ENCODE measurements around the gene TRAF7.
"Not testable (repeated sequence)": the region's sequence is repeated elsewhere in the genome, so short reads cannot be mapped to it uniquely, and the experiment has no call there.

Gene TRAF7

DNA sequence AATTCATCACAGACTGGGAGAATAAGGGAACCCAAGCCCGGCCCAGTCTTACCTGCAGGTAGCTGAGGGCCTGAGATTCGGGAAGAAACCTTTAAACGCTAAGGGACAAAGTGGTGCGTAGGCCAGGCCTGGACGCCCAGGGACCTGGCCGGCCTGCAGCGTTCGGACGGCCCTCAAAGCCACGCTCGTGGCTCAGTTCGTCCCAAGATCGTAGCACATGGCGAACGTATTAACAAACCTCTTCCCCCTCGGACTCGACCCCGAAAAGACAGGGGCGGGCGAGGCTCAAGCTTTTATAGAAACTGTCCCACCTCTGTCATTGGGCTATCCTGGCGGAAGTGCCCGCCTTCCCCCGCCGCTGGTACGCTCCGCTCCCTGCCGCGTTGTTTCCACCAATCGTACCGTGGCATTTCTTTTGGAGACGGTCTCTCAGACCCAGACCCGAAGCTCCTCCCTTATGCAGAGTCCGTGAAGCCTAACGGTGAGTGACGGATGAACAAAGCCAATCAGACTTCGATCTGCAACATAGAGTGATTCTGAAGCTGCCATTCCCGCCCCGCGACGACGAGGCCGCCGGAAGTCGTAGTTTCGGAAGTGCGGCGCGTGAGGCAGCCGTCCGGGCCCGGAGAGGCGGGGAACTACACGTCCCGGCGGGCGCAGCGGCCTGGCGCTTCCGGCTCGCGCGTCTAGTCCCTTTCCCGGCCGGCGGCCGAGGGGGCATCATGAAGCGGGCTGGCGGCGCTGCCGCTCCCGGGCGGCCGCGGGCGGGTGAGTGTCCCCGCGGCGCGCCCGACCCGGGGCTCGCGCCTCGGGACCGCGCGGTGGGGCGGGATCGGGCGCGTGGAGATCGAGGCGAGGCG is at the start of gene TRAF7:
Gene TRAF7, plus strand, starts transcription at position 692 of the 860 bp plus-strand sequence. CDS start 8,139 bp downstream, outside the sequence.
- DNase-seq, result peak; percentile 100

DNA sequence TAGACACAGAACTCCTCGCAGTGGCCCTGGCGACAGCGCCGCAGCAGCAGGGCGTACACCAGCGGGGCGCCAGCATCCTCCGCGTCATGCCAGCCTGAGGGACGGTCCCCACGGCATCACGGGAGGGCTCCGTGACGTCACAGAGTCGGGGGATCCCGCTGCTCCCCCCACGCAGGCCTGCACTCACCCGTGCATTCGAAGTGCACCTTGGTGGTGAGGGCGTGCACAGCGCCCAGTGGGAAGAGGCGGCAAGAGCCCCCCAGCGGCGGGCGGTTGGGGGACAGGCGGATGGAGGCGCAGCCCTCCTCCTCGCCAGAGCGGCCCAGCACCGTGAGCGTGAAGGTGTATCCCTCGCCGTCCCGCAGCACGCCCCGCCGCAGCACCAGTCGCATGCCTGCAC is 49.4 kb upstream of the TRAF7 start:
- not testable (repeated sequence) for DNase-seq

DNA sequence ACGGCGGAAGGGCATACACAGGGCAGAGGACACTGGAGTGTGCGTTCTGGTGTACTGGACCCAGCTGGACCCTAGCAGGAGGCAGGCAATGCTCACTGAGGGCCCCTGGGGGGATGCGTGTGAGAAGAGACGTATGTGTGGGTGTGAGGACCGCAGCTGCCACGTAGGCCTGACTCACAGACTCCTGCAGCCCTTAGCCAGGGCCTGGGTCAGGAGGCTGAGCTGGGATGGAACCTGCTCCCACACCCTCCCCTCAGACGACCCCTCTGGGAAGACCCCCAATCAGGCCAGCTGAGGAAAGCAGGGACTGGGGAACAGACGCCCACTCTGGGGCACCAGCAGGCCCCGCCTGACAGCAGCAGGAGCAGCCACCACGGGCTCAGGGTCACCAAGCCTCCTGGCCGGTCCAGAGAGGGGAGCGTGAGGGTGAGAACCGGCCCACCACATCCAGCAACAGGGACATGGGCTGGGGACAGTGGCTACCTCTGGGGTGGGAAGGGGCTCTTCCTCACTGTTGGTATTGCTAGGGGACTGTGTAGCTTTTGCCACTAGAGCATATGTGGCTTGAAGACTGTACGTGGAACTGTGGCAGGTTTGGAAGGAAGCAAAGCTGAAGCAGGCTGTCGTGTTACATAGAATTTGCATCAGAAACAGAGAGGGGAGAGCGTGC is 48.3 kb upstream of the TRAF7 start:
- DNase-seq, result not testable (repeated sequence)

DNA sequence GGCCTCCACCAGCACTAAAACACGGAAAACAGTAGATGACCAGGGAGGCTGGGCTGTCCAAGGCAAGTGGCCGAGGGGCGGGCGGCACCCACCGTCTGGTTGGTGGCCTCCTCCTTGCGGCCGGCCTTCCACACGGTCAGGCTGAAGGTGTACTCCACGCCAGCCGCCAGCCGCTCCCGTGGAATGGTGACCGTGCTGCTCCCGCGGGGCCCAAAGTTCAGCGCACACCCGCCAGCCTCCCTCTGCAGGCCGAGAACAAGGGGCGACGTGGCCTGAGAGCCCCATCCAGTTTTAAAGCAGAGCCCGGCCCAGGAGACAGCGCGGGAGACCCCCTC is 47.8 kb upstream of the TRAF7 start:
- DNase-seq, result not testable (repeated sequence)

DNA sequence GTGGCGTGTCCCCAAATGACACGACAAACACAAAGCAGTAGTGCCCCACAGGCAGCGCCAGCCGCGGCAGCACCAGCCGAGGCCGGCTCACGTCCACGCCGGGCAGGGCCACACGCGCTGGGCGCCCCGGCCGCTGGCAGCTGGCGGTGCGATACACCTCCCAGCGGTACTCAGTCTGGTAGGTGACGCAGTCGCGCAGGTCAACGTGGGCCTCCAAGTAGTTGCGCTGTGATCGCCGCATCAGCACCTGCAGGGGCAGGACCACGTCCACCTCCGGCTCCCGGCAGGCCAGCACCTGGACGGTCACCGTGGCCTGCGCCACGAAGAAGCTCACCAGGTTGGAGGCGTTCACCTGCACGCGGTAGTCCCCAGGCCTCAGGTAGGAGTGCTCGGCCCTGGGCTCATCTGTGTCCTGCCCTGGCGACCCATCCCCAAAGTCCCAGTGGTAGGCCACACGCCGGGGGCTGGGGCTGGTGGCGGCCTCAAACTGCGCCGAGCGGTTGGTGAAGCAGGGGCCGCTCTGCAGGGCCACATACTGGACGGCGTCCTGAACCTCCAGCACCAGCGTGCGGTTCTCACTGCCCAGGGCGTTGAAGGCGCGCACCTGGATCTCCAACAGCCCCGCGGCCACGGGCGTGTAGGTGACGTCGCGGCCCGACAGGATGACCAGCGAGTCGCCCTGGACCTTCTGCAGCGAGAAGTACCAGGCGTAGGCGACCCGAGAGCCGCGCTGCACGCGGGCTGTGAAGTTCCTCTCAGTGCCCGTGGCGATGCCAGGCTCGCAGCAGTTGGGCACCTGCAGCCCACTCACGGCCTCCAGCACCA is 46.9 kb upstream of the TRAF7 start:
- not testable (repeated sequence) for DNase-seq

DNA sequence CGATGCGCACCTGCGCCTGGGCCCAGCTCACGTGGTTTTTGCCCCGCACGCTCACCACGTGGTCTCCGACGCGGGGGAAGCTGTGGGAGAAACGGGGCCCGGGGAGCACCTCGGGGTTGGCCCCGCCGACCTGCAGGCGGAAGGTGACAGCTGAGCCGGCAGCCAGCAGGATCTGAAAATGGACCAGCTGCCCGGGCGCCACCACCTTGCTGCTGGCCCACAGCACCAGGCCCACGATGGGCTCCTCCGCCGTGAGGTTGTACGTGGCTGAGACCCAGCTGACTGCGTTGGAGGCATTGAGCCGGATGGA is 46.4 kb upstream of the TRAF7 start:
- DNase-seq, result not testable (repeated sequence)

DNA sequence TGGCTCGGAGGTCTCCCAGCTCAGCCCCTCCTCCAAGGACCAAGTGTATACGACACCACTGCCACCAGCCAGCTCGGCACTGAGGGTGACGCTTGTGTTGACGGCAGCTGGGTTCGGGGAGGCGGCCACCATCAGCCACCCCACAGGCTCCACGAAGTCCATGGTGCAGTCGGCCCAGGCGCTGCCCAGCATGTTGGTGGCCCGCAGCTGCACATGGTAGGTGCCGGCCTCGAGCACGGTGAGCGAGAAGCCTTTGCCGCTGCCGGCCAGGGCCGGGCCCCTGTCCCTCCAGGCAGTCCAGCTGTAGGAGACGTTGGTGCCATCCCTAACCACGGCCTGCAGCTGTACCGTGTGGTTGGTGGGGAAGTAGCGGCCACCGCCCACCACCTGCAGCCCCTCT is 45.7 kb upstream of the TRAF7 start:
- DNase-seq, result not testable (repeated sequence)

DNA sequence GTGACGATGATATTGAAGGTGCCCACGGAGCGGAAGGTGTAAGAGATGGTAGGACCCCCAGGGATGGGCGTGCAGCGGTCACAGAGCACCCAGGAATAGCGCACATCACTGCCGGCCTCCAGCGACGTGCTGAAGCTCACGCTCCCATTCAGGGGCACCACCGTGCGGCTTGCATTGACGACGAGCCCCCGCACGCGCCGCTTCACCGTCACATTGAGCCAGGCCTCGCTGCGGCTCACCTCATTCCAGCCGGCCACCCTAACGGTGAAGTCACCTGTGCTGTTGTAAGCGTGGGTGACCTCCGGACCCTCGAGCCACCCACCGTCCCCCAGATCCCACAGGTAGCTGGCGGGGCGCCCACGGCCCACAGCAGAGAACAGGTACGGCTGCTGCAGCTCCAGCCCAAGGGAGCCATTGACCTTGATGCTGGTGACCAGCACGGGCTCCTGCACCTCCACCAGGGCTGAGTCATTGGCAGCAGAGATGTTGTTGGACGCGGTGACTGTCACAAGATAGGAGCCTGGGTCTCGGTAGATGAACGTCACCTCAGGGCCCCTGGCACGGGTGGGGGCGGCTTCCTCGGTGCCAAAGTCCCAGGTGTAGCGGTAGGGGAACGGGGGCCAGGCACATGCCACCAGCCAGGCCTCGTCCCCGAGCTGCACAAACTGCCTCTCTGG is 45.1 kb upstream of the TRAF7 start:
- DNase-seq, result not testable (repeated sequence)

DNA sequence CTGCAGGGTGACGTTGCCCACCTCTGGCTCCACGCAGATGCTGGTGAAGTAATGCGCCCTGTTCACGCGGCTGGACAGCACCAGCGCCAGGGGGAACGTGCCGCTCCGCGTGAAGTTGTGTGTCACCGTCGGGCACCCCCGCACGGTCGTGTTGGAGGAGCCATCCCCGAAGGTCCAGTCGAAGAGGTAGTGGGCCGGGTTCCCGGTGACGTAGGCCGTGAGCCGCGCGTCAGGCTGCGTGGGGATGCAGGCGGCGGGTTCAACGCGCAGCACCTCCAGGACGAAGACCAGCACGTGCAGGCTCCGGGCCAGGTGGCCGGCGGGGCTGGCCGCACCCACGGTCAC is 44.6 kb upstream of the TRAF7 start:
- not testable (repeated sequence) for DNase-seq

DNA sequence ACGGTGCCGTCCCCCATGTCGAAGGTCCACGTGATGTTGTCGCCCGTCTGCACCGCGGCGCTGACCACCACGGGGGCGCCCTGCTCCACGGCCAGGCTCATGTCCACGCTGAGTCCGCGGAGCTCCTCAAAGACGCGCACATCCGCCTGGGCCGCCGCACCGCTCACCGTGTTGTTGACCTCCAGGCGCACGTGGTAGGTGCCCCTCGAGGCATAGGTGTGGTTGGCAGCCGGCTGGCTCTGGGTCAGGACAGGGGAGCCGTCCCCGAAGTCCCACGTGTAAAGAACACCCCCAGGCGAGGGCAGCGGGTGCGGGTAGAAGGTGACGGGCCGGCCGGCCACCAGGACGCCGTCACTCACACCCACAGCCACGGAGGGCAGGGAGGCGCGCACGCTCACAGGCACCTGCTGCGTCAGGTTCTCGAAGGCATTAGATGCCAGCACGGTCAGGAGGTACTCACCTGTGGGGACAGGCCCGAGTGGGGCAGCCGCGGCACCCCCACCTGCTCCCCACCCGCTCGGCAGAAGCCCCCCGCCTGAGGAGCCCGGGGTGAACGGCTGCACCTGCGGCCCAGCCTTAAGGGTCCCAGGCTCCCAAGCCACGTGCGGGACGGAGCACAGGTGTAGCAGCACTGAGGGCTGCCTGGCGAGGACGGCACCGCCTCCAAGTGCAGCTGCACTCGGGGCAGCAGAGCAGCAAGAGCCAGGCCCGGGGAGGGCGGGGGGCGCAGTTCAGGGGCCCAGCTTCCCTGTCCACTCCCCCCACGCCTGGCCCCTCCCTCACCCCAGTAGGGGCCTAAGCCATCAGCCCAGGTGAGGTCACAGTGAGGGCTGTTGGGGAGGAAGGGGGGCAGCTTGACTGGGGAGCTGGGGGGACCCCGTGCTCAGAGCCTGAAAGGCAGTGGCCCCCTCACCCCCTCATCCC is 43.9 kb upstream of the TRAF7 start:
- not testable (repeated sequence) for DNase-seq

DNA sequence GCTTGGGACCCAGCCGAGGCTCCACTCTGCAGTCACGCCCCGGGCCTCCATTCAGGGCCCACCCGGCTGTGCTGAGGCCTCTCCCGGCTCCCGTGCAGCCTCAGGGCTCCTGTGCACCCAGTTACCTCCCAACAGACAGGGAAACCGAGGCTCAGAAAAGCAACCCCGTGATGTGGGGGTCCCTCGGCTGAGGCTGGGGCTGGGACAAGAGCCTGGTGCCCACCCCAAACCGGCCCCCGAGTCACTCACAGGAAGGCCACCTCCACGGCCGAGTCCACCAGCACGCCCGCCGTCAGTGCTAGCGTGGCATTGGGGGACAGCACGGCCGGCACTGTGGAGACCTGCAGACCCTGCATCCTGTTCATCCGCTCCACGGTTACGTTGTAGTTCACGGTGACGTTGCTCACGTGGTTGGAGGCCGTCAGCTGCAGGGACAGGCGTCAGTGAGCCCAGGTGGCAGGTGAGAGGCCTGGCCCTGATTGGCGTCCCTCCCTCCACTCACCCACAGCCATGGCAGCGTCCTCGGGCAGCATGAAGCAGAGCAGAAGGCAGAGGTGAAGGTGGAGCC is 43.0 kb upstream of the TRAF7 start:
- DNase-seq, result not testable (repeated sequence)

DNA sequence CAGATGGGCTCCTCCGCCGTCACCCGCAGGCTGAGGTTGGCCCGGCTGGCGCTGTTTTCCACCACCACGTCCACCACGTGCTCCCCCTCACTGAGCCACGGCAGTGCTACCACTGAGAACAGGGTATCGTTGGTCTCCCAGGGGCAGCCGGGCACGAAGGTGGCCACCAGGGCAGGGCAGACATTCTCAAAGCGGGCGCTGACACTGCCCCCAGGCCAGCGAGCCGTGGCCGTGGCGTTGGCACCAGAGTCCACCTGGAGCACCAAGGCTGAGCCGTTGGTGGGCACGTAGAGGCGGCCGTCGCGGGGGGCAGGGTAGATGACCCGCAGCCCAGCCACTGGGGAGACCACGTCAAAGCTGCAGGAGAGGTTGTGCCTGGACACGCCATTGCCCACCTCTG is 41.4 kb upstream of the TRAF7 start:
- DNase-seq, result not testable (repeated sequence)

DNA sequence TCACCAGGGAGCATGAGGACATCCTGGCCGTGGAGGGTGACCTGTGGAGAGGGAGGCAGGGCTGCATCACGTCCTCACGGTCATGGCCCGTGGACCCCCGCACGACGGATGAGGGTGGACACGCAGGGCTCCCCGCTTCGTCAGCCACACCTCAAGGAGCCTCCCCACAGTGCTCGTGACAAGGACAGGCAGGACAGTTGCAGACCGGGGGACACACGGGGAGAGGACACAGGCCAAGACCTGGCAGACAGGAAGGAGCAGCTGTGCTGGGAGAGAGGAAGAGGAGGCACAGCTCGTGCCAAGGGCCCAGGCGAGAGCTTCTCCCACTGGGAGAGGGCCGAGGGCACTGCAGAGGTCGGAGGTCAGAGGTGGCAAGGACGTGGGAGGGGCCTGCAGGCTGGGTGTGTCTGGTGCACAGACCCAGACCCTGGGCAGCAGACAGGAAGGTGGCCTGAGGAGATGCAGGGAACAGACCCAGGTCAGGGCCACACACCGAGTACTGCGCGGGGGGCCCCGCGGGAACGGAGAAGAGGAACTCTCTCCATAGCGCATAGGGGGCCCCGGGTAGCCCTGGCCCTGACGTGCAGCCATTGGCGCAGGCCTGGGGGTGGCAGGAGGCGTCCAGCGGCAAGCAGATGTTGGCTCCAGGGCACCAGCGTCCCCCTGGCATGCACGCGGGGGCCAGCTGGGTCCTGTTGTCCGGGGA is 40.5 kb upstream of the TRAF7 start:
- not testable (repeated sequence) for DNase-seq

DNA sequence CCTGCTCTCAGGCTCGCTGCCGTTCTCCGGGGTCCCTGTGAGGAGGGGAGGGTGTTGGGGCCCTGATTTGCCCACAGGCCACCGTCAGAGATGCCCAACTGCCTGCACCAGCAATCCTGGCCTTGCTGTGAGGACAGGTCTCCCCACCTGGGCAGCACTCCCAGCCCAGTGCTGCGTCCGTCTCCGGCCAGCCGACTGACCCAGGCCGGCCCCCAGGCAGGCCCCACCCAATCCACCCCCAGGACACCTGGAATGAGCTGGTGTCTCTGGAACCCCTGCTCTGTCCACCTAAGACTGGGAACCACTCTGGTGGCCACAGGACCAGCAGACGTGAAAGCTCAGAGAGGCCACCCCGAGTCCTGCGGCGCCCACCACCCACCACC is 40.0 kb upstream of the TRAF7 start:
- no peak for DNase-seq

DNA sequence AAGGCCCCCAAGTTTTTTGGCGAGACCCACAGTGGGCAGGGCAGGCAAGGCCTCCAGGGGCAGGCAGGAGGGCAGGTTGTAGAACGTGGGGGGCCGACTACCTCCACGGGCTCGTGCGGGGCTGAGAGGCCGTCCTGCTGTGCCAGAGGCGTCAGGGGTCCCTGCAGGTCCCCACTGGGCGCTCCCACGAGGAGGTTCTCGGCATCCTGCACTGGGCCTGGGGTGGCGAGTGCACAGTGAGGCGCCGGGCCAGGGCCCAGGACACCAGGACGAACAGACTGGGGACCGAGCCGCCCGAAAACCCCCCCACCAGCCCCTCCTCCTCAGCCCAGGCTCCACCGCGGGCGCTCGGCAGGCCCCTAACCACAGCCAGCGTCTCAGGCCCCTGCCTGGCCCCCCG is 39.2 kb upstream of the TRAF7 start:
- not testable (repeated sequence) for DNase-seq

DNA sequence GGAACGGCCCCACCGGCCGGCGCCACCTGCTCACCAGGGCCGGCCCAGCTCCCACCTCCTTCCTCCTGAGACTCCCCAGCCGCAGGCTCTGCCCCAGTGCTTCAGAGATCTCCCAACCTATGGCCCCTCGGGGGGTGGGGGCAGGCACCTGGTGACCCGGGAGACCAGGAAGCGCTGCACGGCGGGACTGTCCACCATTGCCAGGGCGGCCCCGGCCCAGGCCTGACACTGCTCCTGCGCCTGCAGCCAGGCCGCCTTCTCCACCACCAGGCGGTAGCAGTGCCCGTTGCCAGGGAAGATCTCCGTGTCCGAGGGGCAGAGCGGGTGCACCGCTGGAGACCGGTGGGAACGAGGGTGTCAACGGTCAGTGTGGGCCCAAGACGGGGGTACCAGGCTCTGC is 38.2 kb upstream of the TRAF7 start:
- DNase-seq, result not testable (repeated sequence)

DNA sequence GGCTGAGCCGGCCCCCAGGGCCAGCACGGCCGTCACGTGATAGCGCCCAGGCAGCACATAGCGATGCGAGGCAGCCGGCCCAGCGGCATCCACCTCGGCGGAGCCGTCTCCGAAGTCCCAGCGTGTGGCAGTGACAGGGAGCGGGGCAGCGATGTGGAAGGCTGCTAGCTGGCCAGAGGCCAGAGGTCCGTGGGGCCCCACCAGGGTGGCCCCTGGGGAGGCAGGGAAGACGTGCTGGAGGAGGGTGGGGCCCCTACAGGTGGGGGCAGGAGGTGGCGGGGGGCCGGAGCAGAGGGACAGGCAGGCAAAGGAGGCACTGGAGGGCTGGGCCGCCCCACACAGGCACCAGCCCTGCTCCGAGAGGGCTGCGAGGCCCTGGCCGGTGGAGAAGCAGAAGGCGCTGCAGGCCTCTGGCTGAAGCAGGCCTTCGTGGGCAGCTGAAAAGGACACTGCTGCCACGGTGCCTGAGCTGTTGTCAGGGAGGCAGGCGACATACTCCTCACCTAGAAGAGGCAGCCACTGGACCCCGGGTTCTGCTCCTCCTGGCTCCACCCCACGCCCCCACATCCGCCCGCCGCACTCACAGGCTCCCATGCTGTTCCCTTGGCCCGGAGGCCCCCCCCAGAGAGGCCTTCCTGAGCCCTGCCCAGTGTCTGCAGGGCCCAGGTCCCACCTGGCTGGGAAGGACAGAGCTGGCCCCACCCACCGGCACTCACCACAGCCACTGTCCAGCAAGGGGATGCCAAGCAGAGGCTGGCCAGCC is 37.4 kb upstream of the TRAF7 start:
- not testable (repeated sequence) for DNase-seq

DNA sequence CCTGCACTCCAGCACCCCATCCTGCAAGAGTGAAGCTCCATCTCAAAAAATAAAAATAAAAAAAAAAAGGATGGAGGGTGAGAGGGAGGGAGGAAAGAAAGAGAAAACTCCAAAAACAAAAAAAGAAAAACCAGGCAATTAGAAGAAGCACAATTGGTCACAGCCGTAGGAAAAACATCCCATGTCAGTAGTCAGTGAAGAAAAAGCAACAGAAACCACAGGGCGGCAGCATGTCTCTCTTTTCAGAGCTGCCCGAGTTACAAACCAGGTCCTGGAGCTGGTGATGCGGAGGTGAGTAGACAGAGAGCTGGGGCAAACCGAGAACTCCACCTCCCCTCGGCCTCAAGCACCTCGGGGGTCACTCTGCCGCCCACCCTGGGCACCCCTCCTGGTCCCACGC is 34.3 kb upstream of the TRAF7 start:
- peak; percentile 7 for DNase-seq

DNA sequence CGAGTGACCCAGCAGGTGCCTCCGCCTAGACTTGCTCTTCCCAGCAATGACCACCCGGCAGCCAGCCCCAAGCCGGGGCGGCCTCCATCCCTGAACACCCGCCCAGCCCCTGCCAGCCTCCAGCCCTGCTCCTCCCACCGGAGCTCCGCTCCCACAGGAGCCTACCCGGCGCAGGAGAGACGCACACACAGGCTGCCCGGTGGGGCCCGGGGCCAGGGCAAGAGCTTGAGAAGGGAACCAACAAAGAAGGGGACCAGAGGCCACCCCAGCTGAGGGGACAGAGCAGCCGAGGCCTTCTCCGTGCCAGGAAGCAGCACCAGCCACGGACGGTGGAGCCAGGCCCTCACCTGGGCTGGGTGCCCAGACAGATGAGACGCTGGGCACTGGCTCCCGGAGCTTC is 33.7 kb upstream of the TRAF7 start:
- DNase-seq, result no peak

DNA sequence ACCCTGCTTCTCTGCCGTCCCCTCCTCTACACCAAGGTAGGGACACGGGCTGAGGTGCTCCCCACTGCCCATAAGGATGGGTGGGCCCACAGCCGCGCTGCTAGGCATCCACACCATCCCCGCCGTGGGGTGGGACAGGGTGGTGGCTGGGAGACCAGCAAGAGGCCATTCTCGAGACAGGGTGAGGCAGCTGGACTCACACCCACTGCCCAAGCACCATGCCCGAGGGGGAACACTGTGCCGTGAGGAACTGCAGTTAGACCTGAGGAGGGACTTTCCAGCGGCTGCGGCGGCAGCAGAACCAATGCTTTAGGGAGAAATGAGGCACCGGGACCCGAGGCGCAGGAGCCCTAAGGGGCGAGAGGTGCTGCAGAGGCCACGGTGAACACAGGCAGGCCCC is 33.2 kb upstream of the TRAF7 start:
- DNase-seq, result no peak

Measured in NCI-H1092 treated with DMSO at 0.1 percent for 48 hours (cell line).